ENCODE data around the gene ZNG1B.
"Not testable (repeated sequence)": the region's sequence is repeated elsewhere in the genome, so short reads cannot be mapped to it uniquely, and the experiment has no call there.

The ZNG1B gene

GRCh38 chr2:113504081-113504480 is 66.6 kb downstream of the ZNG1B start:
- DNase-seq: not testable (repeated sequence)

GRCh38 chr2:113507394-113508140 is 70.1 kb downstream of the ZNG1B start:
- not testable (repeated sequence) for DNase-seq

- not testable (repeated sequence) for DNase-seq
Measured at GRCh38 chr2:113508187-113508586, 70.7 kb downstream of the ZNG1B start.

- not testable (repeated sequence) for DNase-seq
Measured at GRCh38 chr2:113510913-113511312, 73.4 kb downstream of the ZNG1B start.

GRCh38 chr2:113511859-113512258 is 74.4 kb downstream of the ZNG1B start:
- not testable (repeated sequence) for DNase-seq

GRCh38 chr2:113515457-113515856 is 78.0 kb downstream of the ZNG1B start:
- DNase-seq: not testable (repeated sequence)

- not testable (repeated sequence) for DNase-seq
Measured at GRCh38 chr2:113515995-113516394, 78.5 kb downstream of the ZNG1B start.

DNA sequence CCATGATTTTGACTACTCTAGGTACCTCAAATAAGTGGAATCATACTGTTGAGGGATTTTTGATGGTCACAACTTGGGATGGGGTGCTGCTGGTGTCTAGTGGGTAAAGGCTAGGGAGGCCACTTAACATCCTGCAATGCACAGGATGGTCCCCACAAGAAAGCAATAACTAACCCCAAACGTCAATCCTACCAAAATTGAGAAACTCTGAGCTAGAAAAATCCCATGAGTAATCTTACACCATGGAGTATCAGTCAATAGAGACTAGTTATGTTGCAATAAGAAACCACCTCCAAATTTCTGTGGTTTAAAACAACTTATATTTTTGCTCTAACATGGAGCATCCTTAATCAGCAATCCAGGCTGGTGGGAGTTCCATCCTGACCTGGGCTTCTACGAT is 79.5 kb downstream of the ZNG1B start:
- DNase-seq: not testable (repeated sequence)

GRCh38 chr2:113520837-113521236 is 83.3 kb downstream of the ZNG1B start:
- not testable (repeated sequence) for DNase-seq

DNA sequence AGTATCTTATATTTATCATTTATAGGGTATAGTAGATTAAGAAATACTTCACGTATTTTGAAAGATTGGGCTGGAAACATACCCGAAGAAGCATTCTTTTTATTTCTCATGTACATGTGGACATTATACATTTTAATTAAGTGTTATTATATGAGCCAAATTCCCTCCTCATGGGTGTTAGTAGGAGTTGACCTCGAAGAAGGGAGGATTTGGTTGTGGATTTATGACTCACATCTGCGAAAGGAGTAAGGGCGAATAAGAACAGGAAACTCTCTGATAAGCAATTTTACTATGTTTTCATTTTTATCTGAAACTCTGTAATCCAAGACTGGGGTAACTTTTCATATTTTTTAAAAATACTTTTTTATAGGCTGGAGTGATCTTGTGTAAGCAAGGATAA is 84.0 kb downstream of the ZNG1B start:
- DNase-seq: not testable (repeated sequence)

DNA sequence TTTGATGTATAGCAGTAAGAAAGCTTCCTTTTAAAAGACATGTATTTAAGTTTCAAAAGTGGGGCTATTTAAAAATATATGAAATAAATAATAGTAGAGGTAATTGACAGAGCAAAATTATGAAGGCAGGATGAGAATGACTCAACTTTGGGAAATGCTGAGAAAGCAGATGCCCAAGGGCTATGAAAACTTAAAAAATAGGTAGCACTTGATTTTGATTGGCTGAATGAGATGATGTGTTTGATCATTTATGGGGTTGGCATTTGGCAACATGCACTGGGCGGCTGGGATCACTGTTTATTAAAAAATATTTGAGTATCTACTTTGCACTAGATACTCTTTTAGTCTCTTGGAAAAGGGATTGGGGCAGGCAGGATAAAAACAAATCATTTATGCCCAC is 87.5 kb downstream of the ZNG1B start:
- DNase-seq: not testable (repeated sequence)

DNA sequence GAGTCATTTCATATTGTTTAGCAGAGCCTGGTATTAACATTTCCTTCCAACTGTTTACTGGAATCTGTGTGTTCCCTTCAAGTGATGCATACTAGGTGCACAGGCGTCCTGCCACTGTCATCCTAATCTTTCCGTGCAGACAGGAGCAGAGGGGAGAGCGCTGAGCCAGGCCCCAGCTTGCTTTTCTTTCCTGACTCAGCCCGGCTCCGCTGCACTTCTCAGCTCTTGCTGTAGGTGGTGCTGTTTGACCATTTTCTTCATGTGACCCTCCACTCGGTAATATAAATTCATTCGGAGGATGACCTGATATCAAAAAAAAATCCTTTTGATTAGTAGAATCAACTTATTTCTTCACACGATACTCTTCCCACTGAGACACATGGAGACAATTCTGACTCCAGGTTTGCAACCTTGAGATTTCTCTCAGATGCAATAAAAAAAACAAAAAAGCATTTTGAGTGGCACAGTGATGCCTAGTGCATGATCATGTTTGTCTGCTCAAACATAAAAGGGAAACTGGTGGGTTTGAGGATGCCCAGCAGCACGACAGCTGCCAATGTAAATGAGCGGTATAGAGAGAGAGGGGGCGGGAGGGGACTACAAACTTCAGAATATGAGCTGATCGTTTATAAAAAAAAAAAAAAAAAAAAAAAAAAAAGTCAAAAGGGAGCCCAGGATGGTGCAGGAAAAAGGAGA is 90.0 kb downstream of the ZNG1B start:
- not testable (repeated sequence) for DNase-seq

- DNase-seq: not testable (repeated sequence)
Measured at GRCh38 chr2:113528126-113528525, 90.6 kb downstream of the ZNG1B start.

DNA sequence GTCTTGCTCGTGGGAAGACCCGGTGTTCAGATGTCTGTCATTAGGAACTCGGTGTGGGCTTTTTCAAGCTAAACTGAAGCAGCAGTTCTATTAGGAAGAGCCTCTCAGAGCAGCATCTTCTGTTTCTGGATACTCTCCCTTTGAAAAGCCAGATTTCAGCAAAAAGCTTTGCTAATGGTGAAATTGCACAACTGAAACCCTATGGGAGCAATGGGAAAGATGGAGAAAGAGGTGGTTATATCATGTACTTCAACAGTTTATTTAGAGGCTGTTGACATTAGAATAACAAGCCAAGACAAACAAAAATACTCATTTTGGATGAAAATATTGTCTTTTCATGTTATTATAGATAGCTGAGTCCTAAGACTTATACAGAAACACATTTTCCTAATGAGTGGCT is 91.4 kb downstream of the ZNG1B start:
- not testable (repeated sequence) for DNase-seq

DNA sequence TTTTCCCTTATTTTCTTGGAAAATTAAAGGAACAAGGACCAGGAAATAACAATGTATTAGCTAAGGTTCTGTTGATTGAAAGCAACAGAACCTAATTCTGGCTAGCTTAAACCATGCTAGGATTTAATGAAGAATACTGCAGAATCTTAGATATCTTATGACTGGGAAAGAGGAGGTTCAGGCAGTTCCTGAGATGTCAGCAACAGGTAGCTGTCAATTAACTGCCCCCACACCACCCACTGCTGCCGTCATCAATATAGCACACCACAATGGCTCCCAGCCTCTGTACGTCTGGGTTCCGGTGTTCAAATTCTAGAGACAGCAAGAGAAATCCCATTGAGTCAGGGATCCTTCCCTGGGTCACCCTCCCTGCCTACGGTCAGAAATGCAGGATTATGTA is 95.5 kb downstream of the ZNG1B start:
- DNase-seq: not testable (repeated sequence)

- DNase-seq: not testable (repeated sequence)
Measured at GRCh38 chr2:113536573-113536972, 99.1 kb downstream of the ZNG1B start.

DNA sequence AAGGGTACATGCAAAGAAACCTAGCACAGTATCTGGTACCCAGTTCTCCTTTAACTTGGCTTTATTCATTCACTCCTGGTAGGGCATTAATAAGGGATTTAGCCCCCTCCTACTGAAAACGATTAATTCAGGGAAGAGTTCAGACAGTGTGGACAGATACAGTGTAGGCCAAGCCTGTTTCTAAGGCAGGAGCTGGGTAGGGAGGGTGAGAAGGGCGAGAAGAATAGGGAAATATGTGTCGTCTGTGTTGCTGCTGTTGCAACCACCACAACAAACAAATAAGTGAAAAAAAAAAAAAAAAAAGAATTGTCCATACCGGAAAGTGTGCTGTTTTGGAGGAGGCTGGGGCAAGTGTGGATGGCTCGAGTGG is 103.3 kb downstream of the ZNG1B start:
- DNase-seq: not testable (repeated sequence)

- DNase-seq: not testable (repeated sequence)
Measured at GRCh38 chr2:113541204-113541975, 103.9 kb downstream of the ZNG1B start.

- DNase-seq: not testable (repeated sequence)
Measured at GRCh38 chr2:113541976-113542485, 104.5 kb downstream of the ZNG1B start.

- not testable (repeated sequence) for DNase-seq
Measured at GRCh38 chr2:113542529-113542928, 105.0 kb downstream of the ZNG1B start.
